GM21367 (cell line): ENCODE data around the gene TLK1.

ENCODE experiments used
- ATAC-seq: cut with Tn5 transposase; IDR thresholded peaks from one replicate; pipeline ENCODE4 v1.9.1; 2021; ENCODE audit not compliant: unreplicated experiment

The TLK1 gene

GRCh38 chr2:171160119-171160955 lies at the start of gene TLK1:
TSS of gene TLK1 (minus strand) at chr2:171160893. CDS start at chr2:171160428, 465 bp downstream.
- peak; percentile 32 for ATAC-seq

GRCh38 chr2:171210216-171210863 lies 49.6 kb upstream of the TLK1 start:
- ATAC-seq, result no peak

GRCh38 chr2:171208657-171209056 lies 48.0 kb upstream of the TLK1 start:
- no peak for ATAC-seq

GRCh38 chr2:171206422-171207115 lies 45.9 kb upstream of the TLK1 start:
- no peak for ATAC-seq

GRCh38 chr2:171205551-171205950 lies 44.9 kb upstream of the TLK1 start:
- ATAC-seq, result no peak

- no peak for ATAC-seq
Observed at GRCh38 chr2:171201767-171202166, 41.1 kb upstream of the TLK1 start.

- no peak for ATAC-seq
Observed at GRCh38 chr2:171201271-171201670, 40.6 kb upstream of the TLK1 start.

GRCh38 chr2:171200469-171200868 lies 39.8 kb upstream of the TLK1 start:
- no peak for ATAC-seq

GRCh38 chr2:171191021-171191420 lies 30.3 kb upstream of the TLK1 start:
- ATAC-seq, result no peak

GRCh38 chr2:171187819-171188218 lies 27.1 kb upstream of the TLK1 start:
- no peak for ATAC-seq

- no peak for ATAC-seq
Observed at GRCh38 chr2:171187177-171187576, 26.5 kb upstream of the TLK1 start.

- no peak for ATAC-seq
Observed at GRCh38 chr2:171185941-171186340, 25.2 kb upstream of the TLK1 start.

GRCh38 chr2:171185165-171185818 lies 24.6 kb upstream of the TLK1 start:
- ATAC-seq, result no peak

GRCh38 chr2:171181064-171182049 lies 20.7 kb upstream of the TLK1 start:
- ATAC-seq, result no peak

- ATAC-seq, result no peak
Observed at GRCh38 chr2:171180229-171180930, 19.7 kb upstream of the TLK1 start.

- ATAC-seq, result no peak
Observed at GRCh38 chr2:171178993-171179392, 18.3 kb upstream of the TLK1 start.

GRCh38 chr2:171176516-171176915 lies 15.8 kb upstream of the TLK1 start:
- no peak for ATAC-seq

- no peak for ATAC-seq
Observed at GRCh38 chr2:171174075-171174474, 13.4 kb upstream of the TLK1 start.

- no peak for ATAC-seq
Observed at GRCh38 chr2:171173087-171173486, 12.4 kb upstream of the TLK1 start.
